Gastroesophageal sphincter (tissue), 3 donors: Measurements from ENCODE around the gene ING2.

Experiments
- EP300 ChIP-seq: sonication (generic); formaldehyde crosslinking; IDR thresholded peaks from one replicate; pipeline ENCODE4 v1.6.1; 2017; ENCODE audit warnings: antibody characterized with exemption, mild to moderate bottlenecking
- POLR2A ChIP-seq, 2 donors: fragments of 450-650 bp; IDR thresholded peaks; one replicate each; pipeline ENCODE4 v1.6.1; 2017; ENCODE audit warnings: antibody characterized with exemption in 2 of 2, mild to moderate bottlenecking in 2 of 2, moderate library complexity in 1 of 2
- TF ChIP-seq, protein P1 (sequence below), 4 experiments: fragments of 200-600 bp in 2 of 4; fragments of 450-650 bp in 2 of 4; sonication (generic) in 1 of 4; IDR thresholded peaks; one replicate each; pipeline ENCODE4 v1.5.1; 2017 to 2019; ENCODE audit warnings: antibody characterized with exemption in 4 of 4, mild to moderate bottlenecking in 2 of 4, moderate library complexity in 2 of 4

DNA sequence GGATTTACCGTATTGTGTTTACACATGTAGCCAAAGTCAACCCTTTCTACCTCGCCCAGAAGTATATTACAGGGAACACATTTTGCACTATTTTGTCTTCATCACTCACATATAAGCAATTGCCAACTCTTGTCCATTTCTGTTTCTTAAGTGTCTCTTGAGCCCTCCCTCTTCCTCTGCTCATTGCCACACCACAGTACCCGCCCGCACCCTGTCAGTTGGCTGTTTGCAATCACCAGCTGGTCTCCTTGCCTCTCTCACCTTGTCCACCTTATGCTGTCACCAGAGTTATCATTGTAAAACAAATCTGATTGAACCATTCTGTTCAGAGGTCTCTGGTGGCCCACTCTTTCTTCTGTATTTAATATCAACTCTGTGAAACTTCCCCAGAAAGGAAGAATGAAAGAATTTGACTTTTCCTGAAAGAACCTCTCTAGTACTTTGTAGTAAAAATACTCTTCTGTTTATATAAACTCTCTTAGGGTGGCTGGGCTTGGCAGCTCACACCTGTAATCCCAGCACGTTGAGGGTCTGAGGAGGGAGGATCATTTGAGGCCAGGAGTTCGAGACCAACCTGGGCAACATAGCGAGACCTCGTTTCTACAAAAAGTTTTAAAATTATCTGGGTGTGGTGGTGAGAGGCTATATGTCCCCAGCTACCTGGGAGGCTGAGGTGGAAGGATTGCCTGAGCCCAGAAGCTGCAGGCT, 50.2 kb downstream of the ING2 start:
- TF ChIP-seq EP300 (no peak), POLR2A (IDR thresholded peaks at IDR 0.05) (no peak)
- TF ChIP-seq, protein P1, sequence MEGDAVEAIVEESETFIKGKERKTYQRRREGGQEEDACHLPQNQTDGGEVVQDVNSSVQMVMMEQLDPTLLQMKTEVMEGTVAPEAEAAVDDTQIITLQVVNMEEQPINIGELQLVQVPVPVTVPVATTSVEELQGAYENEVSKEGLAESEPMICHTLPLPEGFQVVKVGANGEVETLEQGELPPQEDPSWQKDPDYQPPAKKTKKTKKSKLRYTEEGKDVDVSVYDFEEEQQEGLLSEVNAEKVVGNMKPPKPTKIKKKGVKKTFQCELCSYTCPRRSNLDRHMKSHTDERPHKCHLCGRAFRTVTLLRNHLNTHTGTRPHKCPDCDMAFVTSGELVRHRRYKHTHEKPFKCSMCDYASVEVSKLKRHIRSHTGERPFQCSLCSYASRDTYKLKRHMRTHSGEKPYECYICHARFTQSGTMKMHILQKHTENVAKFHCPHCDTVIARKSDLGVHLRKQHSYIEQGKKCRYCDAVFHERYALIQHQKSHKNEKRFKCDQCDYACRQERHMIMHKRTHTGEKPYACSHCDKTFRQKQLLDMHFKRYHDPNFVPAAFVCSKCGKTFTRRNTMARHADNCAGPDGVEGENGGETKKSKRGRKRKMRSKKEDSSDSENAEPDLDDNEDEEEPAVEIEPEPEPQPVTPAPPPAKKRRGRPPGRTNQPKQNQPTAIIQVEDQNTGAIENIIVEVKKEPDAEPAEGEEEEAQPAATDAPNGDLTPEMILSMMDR (IDR thresholded peaks at IDR 0.05), result no peak
